Kidney (tissue), 14 donors: Measurements from ENCODE around the gene SLC25A47. TPM values are rescaled to one million over a fixed set of nuclear protein-coding genes. Genes with fewer than 3 reads are reported as not detected.
A peak's percentile ranks its signal among the peaks of the same experiment; 100 is the strongest.

Source experiments
- DNase-seq, 5 donors: peaks; one replicate each; pipeline ENCODE4 v3.0.0-alpha.2; 2013 to 2020
- FAIRE-seq: peaks from 2 replicates; lab custom pipeline; 2012; peaks lifted over from hg19 to GRCh38; lab: Jason Lieb, UNC
- H3K27ac ChIP-seq, 2 donors: one replicate each; pipeline ENCODE4 v1.7.0; 2013; ENCODE audit warnings: low read depth in 2 of 2, low read length in 2 of 2, inconsistent platforms in 1 of 2
- H3K27me3 ChIP-seq: one replicate; pipeline ENCODE4 v1.7.1; 2013; ENCODE audit warnings: low read length, inconsistent platforms; ENCODE audit not compliant: control insufficient read depth, insufficient read depth
- H3K36me3 ChIP-seq, 3 donors: one replicate each; pipeline versions ENCODE4 v1.7.0 to v1.7.1; 2013; ENCODE audit warnings: low read length in 3 of 3, control low read depth in 1 of 3, inconsistent platforms in 1 of 3; ENCODE audit not compliant: insufficient read depth in 3 of 3, control insufficient read depth in 2 of 3
- H3K4me1 ChIP-seq, 3 donors: one replicate each; pipeline versions ENCODE4 v1.7.0 to v1.7.1; 2013; ENCODE audit warnings: low read length in 3 of 3, inconsistent platforms in 1 of 3, low read depth in 1 of 3; ENCODE audit not compliant: control insufficient read depth in 2 of 3, insufficient read depth in 2 of 3
- H3K4me3 ChIP-seq, 3 donors: one replicate each; pipeline versions ENCODE4 v1.7.0 to v1.8.1; 2013; ENCODE audit warnings: low read length in 3 of 3, control low read depth in 1 of 3, inconsistent platforms in 1 of 3
- H3K9ac ChIP-seq, 3 donors: one replicate each; pipeline versions ENCODE4 v1.7.0 to v1.7.1; 2013; ENCODE audit warnings: low read length in 3 of 3, control low read depth in 1 of 3, inconsistent platforms in 1 of 3
- H3K9me3 ChIP-seq, 3 donors: one replicate each; pipeline versions ENCODE4 v1.7.0 to v1.7.1; 2013; ENCODE audit warnings: low read length in 3 of 3, control low read depth in 1 of 3, inconsistent platforms in 1 of 3; ENCODE audit not compliant: control insufficient read depth in 2 of 3, insufficient read depth in 1 of 3
- CTCF ChIP-seq: IDR thresholded peaks from 3 replicates; pipeline ENCODE4 v1.5.1; 2012; ENCODE audit warnings: mild to moderate bottlenecking, moderate library complexity, borderline replicate concordance; ENCODE audit not compliant: insufficient read depth; ENCODE audit errors: extremely low read depth
- intact Hi-C: fragments of 100-400 bp; cut with DNase I; formaldehyde crosslinking; loops from one replicate; pipeline ENCODE4 v1.11.1; 2022
- polyA plus RNA-seq: library from polyadenylated mRNA; stranded (reverse); fragments of 350-450 nt; fragmentation: Illumina TruSeq; extraction: RNeasy Lipid Tissue Mini Kit (QIAGEN cat#74804); gene quantifications from one replicate; pipeline ENCODE4 v1.2.3, GENCODE V29; 2014; ENCODE audit warnings: low read depth, low replicate concordance; ENCODE audit not compliant: insufficient read depth
- total RNA-seq: library from RNA; stranded (reverse); fragmentation: NEBNext Ultra II Directional; extraction: Animal tissue kit (Norgen Biotek cat#: 25700); gene quantifications from one replicate; pipeline ENCODE4 v1.2.1, GENCODE V29; 2021
- donor health status: control.
- donor health status: control.
- donor health status: control.
- donor health status: control.
- donor health status: control.
- donor health status: DM: yes; HTN: yes; CAD: no.
- donor health status: Normal renal cell carcinoma (clear cell type).

The SLC25A47 gene
- total and polyA plus RNA-seq, 2 donors from 2014 or later, result 1.0 TPM; not detected in 1

- peaks cover 0 to 18% (median 11%) of the 10 kb centered on the region in 3 donors for H3K36me3 ChIP-seq
Measured at GRCh38 chr14:100346306-100347091, 23.4 kb downstream of the SLC25A47 start.

GRCh38 chr14:100348253-100348729 is 25.2 kb downstream of the SLC25A47 start:
- FAIRE-seq (no peak), DNase-seq (peak in 1 of 5 donors; percentile 48)
- H3K9ac ChIP-seq, result no peak overlapping the region
- no peak for TF ChIP-seq CTCF
- peak overlapping the region in 1 of 2 donors; percentile 43 for H3K27ac ChIP-seq
- no peaks in the 10 kb centered on the region for H3K27me3 ChIP-seq
- intact Hi-C loops, result no loop called here
- no peaks in the 10 kb centered on the region for H3K4me1 ChIP-seq
- no peaks in the 10 kb centered on the region for H3K9me3 ChIP-seq
- H3K4me3 ChIP-seq, result no peak overlapping the region
- peaks cover 0 to 18% (median 9%) of the 10 kb centered on the region in 3 donors for H3K36me3 ChIP-seq

More at GRCh38 chr14:100346306-100347091, 23.4 kb downstream of the SLC25A47 start:
- TF ChIP-seq CTCF, result no peak
- no peaks in the 10 kb centered on the region for H3K9me3 ChIP-seq
- no peaks in the 10 kb centered on the region for H3K27me3 ChIP-seq
- DNase-seq, result no peak
- H3K4me3 ChIP-seq, result no peak overlapping the region
- intact Hi-C loops, result no loop called here
- H3K9ac ChIP-seq, result no peak overlapping the region
- H3K27ac ChIP-seq, result no peak overlapping the region
- H3K4me1 ChIP-seq, result peaks cover 0 to 6% (median 0%) of the 10 kb centered on the region in 3 donors
- no peak for FAIRE-seq

- H3K4me3 ChIP-seq, result no peak overlapping the region
- DNase-seq (peak in 1 of 5 donors; percentile 58), FAIRE-seq (no peak)
- no peaks in the 10 kb centered on the region for H3K9me3 ChIP-seq
- TF ChIP-seq CTCF, result no peak
- no peaks in the 10 kb centered on the region for H3K27me3 ChIP-seq
- no peaks in the 10 kb centered on the region for H3K4me1 ChIP-seq
- H3K27ac ChIP-seq, result no peak overlapping the region
- H3K9ac ChIP-seq, result no peak overlapping the region
- H3K36me3 ChIP-seq, result peaks cover 2 to 26% (median 15%) of the 10 kb centered on the region in 3 donors
- intact Hi-C loops, result no loop called here
Measured at GRCh38 chr14:100348784-100349685, 25.9 kb downstream of the SLC25A47 start.
